ENCODE results near the gene HIPK4. TPM values are rescaled to one million over a fixed set of nuclear protein-coding genes. Genes with fewer than 3 reads are reported as not detected.

HIPK4 gene
- total and polyA plus RNA-seq, 2 experiments from 2014 or later = 0.19 to 0.43 TPM

DNA sequence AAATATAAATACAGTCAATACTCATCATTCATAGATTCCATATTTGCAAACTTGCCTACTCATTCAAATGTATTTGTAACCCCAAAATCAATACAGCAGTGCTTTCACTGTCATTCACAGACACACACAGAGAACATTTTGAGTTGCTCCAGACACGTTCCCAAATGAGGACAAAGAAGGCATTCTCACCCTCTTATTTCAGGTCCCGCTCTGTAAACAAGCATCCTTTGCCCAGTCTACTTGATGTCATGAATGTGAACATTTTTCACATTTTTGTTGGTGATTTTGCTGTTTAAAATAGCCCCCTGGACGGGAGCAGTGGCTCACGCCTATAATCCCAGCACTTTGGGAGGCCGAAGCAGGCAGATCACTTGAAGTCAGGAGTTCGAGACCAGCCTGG is 57.3 kb downstream of the HIPK4 start:
- DNase-seq = no peak
- no peaks in the 10 kb centered on the region for H4K20me1 ChIP-seq (ENCODE audit: insufficient read depth)
- H3K4me2 ChIP-seq (ENCODE audit: unreplicated experiment) = no peak overlapping the region
- H3K79me2 ChIP-seq (ENCODE audit: insufficient read depth) = peaks cover 9% of the 10 kb centered on the region
- no peaks in the 10 kb centered on the region for H3K9me3 ChIP-seq (ENCODE audit: low read depth)
- no peaks in the 10 kb centered on the region for H3K4me1 ChIP-seq (ENCODE audit: insufficient read depth)
- H3K9ac ChIP-seq = no peak overlapping the region
- peaks cover 18% of the 10 kb centered on the region; the same call in 1 of the 2 replicates for H3K36me3 ChIP-seq (ENCODE audit: low read depth)
- H3K9me2 ChIP-seq (ENCODE audit: insufficient read depth) = no peaks in the 10 kb centered on the region
- H2AFZ ChIP-seq = no peak overlapping the region
- H3K4me3 ChIP-seq = no peak overlapping the region
- WGBS, 2 experiments (ENCODE audit: low coverage in 1 of 2, low lambda C conversion rate in 2 of 2, missing lambda C conversion rate in 2 of 2) = 85 to 87% methylated on average over 6 of the region's 6 CpGs
- H3F3A ChIP-seq (ENCODE audit: insufficient read depth) = no peaks in the 10 kb centered on the region
- H3K27ac ChIP-seq = no peak overlapping the region
- no peaks in the 10 kb centered on the region for H3K27me3 ChIP-seq (replicated peaks; ENCODE audit: insufficient read depth)
- TF ChIP-seq EZH2 (IDR thresholded peaks at IDR 0.05; ENCODE audit: insufficient read depth, poor library complexity, severe bottlenecking) (no peak), EZH2phosphoT487 (IDR thresholded peaks at IDR 0.05; ENCODE audit: insufficient read depth, low read depth) (no peak)
- in situ Hi-C loops (cut with MboI) = no loop called here

DNA sequence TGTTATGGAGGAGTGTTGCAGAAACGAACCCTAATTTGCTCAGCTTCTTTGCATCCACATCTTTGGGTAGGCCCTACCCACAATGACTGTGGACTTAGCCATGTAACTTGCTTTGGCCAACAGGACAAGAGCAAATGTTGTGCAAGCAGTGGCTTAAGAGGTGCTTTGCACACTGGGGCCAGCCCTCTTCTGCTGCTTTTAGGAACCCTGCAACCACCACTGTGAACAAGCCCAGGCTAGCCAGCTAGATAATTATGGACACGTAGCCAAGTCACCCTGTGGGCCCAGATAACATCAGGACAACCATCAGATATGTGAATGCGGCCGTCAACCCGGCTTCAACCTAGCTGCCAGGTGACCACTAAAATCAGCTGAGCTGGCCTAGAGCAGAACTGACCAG is 58.9 kb downstream of the HIPK4 start:
- Histone ChIP-seq H3K27me3 (replicated peaks; ENCODE audit: insufficient read depth) (no peaks in the 10 kb centered on the region), H3K27ac (no peak overlapping the region), H3K4me1 (ENCODE audit: insufficient read depth) (no peaks in the 10 kb centered on the region), H3K9me3 (ENCODE audit: low read depth) (no peaks in the 10 kb centered on the region), H3K4me2 (ENCODE audit: unreplicated experiment) (no peak overlapping the region), H3K9ac (no peak overlapping the region), H3K9me2 (ENCODE audit: insufficient read depth) (no peaks in the 10 kb centered on the region), H3K36me3 (ENCODE audit: low read depth) (peaks cover 18% of the 10 kb centered on the region; the same call in 1 of the 2 replicates), H3K4me3 (no peak overlapping the region), H3K79me2 (ENCODE audit: insufficient read depth) (no peaks in the 10 kb centered on the region), H4K20me1 (ENCODE audit: insufficient read depth) (no peaks in the 10 kb centered on the region), H3F3A (ENCODE audit: insufficient read depth) (no peaks in the 10 kb centered on the region), H2AFZ (no peak overlapping the region)
- in situ Hi-C loops (cut with MboI) = no loop called here
- DNase-seq = no peak
- 97 to 98% methylated on average over 5 of the region's 5 CpGs for WGBS, 2 experiments (ENCODE audit: low coverage in 1 of 2, low lambda C conversion rate in 2 of 2, missing lambda C conversion rate in 2 of 2)
- no peak for TF ChIP-seq EZH2phosphoT487 (IDR thresholded peaks at IDR 0.05; ENCODE audit: insufficient read depth, low read depth)
- no peak for TF ChIP-seq EZH2 (IDR thresholded peaks at IDR 0.05; ENCODE audit: insufficient read depth, poor library complexity, severe bottlenecking)

Small RNAs within 50 kb of the gene (microRNA-seq; reads per million reads assigned to microRNA genes)
- not detected for gene MIR6796 (ENCODE audit: borderline number of aligned reads)

Small RNAs within 50 kb of the gene (small RNA-seq; reads per million reads assigned to genes)
- gene MIR6796 (ENCODE audit: low read depth, low replicate concordance) (not detected), gene RF00019 (ENCODE audit: low read depth, low replicate concordance) (not detected)

Other genes starting within 250 kb of the HIPK4 start
- gene MAP3K10, start 198.8 kb downstream of the HIPK4 start, total RNA-seq (2014; rRNA removed; shearing (Covaris generic)) = 8.6 and 13.1 TPM in 2 replicates
- 1.4 and 1.8 TPM in 2 replicates for gene MAP3K10, start 198.8 kb downstream of the HIPK4 start, polyA plus RNA-seq (2016; fragmentation: Nextera tagmentation; extraction: Ambion mirVana)
- not detected in 2 replicates for gene TTC9B, start 171.8 kb downstream of the HIPK4 start, total RNA-seq (2014; rRNA removed; shearing (Covaris generic))
- 0.15 TPM in 1 of 2 replicates, not detected in the other for gene TTC9B, start 171.8 kb downstream of the HIPK4 start, polyA plus RNA-seq (2016; fragmentation: Nextera tagmentation; extraction: Ambion mirVana)
- gene CCNP, start 163.5 kb downstream of the HIPK4 start, total RNA-seq (2014; rRNA removed; shearing (Covaris generic)) = not detected in 2 replicates
- gene CCNP, start 163.5 kb downstream of the HIPK4 start, polyA plus RNA-seq (2016; fragmentation: Nextera tagmentation; extraction: Ambion mirVana) = 0.19 and 0.23 TPM in 2 replicates
- gene AKT2, start 104.8 kb downstream of the HIPK4 start, total RNA-seq (2014; rRNA removed; shearing (Covaris generic)) = 123 and 145 TPM in 2 replicates
- gene AKT2, start 104.8 kb downstream of the HIPK4 start, polyA plus RNA-seq (2016; fragmentation: Nextera tagmentation; extraction: Ambion mirVana) = 41.5 and 42.5 TPM in 2 replicates
- 6.2 and 13.2 TPM in 2 replicates for gene C19orf47, start 41.8 kb downstream of the HIPK4 start, total RNA-seq (2014; rRNA removed; shearing (Covaris generic))
- 10.9 and 11.2 TPM in 2 replicates for gene C19orf47, start 41.8 kb downstream of the HIPK4 start, polyA plus RNA-seq (2016; fragmentation: Nextera tagmentation; extraction: Ambion mirVana)
- 483 and 536 TPM in 2 replicates for gene PLD3, start 41.5 kb downstream of the HIPK4 start, total RNA-seq (2014; rRNA removed; shearing (Covaris generic))
- gene PLD3, start 41.5 kb downstream of the HIPK4 start, polyA plus RNA-seq (2016; fragmentation: Nextera tagmentation; extraction: Ambion mirVana) = 361 and 373 TPM in 2 replicates
- gene PRX, start 23.2 kb upstream of the HIPK4 start, total RNA-seq (2014; rRNA removed; shearing (Covaris generic)) = 3.8 and 4.0 TPM in 2 replicates
- gene PRX, start 23.2 kb upstream of the HIPK4 start, polyA plus RNA-seq (2016; fragmentation: Nextera tagmentation; extraction: Ambion mirVana) = 0.52 and 0.54 TPM in 2 replicates
- 31.7 and 40.2 TPM in 2 replicates for gene SERTAD1, start 35.8 kb upstream of the HIPK4 start, total RNA-seq (2014; rRNA removed; shearing (Covaris generic))
- gene SERTAD1, start 35.8 kb upstream of the HIPK4 start, polyA plus RNA-seq (2016; fragmentation: Nextera tagmentation; extraction: Ambion mirVana) = 34.5 and 36.2 TPM in 2 replicates
- 21.8 and 37.9 TPM in 2 replicates for gene SERTAD3, start 54.2 kb upstream of the HIPK4 start, total RNA-seq (2014; rRNA removed; shearing (Covaris generic))
- 40.7 and 41.2 TPM in 2 replicates for gene SERTAD3, start 54.2 kb upstream of the HIPK4 start, polyA plus RNA-seq (2016; fragmentation: Nextera tagmentation; extraction: Ambion mirVana)
- gene BLVRB, start 75.6 kb upstream of the HIPK4 start, total RNA-seq (2014; rRNA removed; shearing (Covaris generic)) = 50.7 and 71.1 TPM in 2 replicates
- 52.7 and 56.9 TPM in 2 replicates for gene BLVRB, start 75.6 kb upstream of the HIPK4 start, polyA plus RNA-seq (2016; fragmentation: Nextera tagmentation; extraction: Ambion mirVana)
- gene SPTBN4, start 76.8 kb upstream of the HIPK4 start, total RNA-seq (2014; rRNA removed; shearing (Covaris generic)) = 2.1 and 2.8 TPM in 2 replicates
- 0.24 and 0.69 TPM in 2 replicates for gene SPTBN4, start 76.8 kb upstream of the HIPK4 start, polyA plus RNA-seq (2016; fragmentation: Nextera tagmentation; extraction: Ambion mirVana)
- 27.8 and 36.3 TPM in 2 replicates for gene SHKBP1, start 186.7 kb upstream of the HIPK4 start, total RNA-seq (2014; rRNA removed; shearing (Covaris generic))
- gene SHKBP1, start 186.7 kb upstream of the HIPK4 start, polyA plus RNA-seq (2016; fragmentation: Nextera tagmentation; extraction: Ambion mirVana) = 62.2 and 66.4 TPM in 2 replicates
- gene LTBP4, start 211.2 kb upstream of the HIPK4 start, total RNA-seq (2014; rRNA removed; shearing (Covaris generic)) = 18.0 and 18.3 TPM in 2 replicates
- 45.5 and 47.2 TPM in 2 replicates for gene LTBP4, start 211.2 kb upstream of the HIPK4 start, polyA plus RNA-seq (2016; fragmentation: Nextera tagmentation; extraction: Ambion mirVana)